Measurements from ENCODE around the gene MEF2C. TPM values are rescaled to one million over a fixed set of nuclear protein-coding genes. Genes with fewer than 3 reads are reported as not detected.

Gene MEF2C
- total RNA-seq, 1 donor from 2014 or later = 20.5 TPM

DNA sequence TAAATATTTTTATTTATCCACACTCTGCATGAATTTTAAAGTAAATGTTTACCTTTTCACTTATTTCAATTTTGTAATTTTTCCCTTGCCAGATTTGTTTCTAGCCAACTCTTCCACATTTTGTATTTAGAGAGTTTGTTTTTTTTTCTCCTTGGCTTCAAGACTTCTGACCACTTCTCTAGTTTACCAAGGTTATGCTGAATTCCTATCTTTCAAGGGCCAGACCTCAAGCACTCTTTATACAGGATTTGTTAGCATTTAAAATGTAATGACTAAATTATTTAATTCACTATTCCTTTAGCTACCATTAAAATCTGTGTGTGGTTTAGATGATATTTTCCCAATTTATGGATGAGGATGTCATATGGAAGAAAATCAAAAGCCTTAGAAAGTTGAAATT lies 42.5 kb downstream of the MEF2C start:
- H3K9me3 Mint-ChIP-seq (ENCODE audit: unreplicated experiment) = no peaks in the 10 kb centered on the region
- H3K9ac ChIP-seq (ENCODE audit: low read length) = no peak overlapping the region
- TF ChIP-seq, protein P1, sequence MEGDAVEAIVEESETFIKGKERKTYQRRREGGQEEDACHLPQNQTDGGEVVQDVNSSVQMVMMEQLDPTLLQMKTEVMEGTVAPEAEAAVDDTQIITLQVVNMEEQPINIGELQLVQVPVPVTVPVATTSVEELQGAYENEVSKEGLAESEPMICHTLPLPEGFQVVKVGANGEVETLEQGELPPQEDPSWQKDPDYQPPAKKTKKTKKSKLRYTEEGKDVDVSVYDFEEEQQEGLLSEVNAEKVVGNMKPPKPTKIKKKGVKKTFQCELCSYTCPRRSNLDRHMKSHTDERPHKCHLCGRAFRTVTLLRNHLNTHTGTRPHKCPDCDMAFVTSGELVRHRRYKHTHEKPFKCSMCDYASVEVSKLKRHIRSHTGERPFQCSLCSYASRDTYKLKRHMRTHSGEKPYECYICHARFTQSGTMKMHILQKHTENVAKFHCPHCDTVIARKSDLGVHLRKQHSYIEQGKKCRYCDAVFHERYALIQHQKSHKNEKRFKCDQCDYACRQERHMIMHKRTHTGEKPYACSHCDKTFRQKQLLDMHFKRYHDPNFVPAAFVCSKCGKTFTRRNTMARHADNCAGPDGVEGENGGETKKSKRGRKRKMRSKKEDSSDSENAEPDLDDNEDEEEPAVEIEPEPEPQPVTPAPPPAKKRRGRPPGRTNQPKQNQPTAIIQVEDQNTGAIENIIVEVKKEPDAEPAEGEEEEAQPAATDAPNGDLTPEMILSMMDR (IDR thresholded peaks at IDR 0.05; ENCODE audit: insufficient read depth, low read depth, low read length) = no peak
- no peak overlapping the region for H2AFZ ChIP-seq (ENCODE audit: low read depth, low read length)
- H3K36me3 ChIP-seq (ENCODE audit: insufficient read depth, low read length) = no peaks in the 10 kb centered on the region
- H3K27me3 Mint-ChIP-seq (ENCODE audit: low read depth, unreplicated experiment) = no peaks in the 10 kb centered on the region
- no peak overlapping the region for H3K4me2 ChIP-seq (ENCODE audit: low read length)
- no peak overlapping the region for H3K4me3 Mint-ChIP-seq (ENCODE audit: unreplicated experiment)
- no peak overlapping the region for H3K27ac Mint-ChIP-seq (ENCODE audit: unreplicated experiment)
- H3K4me3 ChIP-seq (ENCODE audit: insufficient read depth, low read depth, low read length) = no peak overlapping the region
- peaks cover 4% of the 10 kb centered on the region for H3K4me1 ChIP-seq (ENCODE audit: insufficient read depth, low read length)
- DNase-seq (ENCODE audit: low read depth) (no peak), FAIRE-seq (no peak)
- H3K27ac ChIP-seq (ENCODE audit: low read depth, low read length) = no peak overlapping the region
- H4K20me1 ChIP-seq (ENCODE audit: insufficient read depth, low read length) = no peaks in the 10 kb centered on the region
- H3K79me2 ChIP-seq (ENCODE audit: insufficient read depth, low read length) = no peaks in the 10 kb centered on the region
- peaks cover 7% of the 10 kb centered on the region for H3K4me1 Mint-ChIP-seq (ENCODE audit: low read depth, unreplicated experiment)
- no peaks in the 10 kb centered on the region for H3K9me3 ChIP-seq (ENCODE audit: insufficient read depth, low read depth, low read length)
- H3K27me3 ChIP-seq (ENCODE audit: insufficient read depth, low read length) = no peaks in the 10 kb centered on the region
- no peaks in the 10 kb centered on the region for H3K36me3 Mint-ChIP-seq (ENCODE audit: low read depth, unreplicated experiment)

DNA sequence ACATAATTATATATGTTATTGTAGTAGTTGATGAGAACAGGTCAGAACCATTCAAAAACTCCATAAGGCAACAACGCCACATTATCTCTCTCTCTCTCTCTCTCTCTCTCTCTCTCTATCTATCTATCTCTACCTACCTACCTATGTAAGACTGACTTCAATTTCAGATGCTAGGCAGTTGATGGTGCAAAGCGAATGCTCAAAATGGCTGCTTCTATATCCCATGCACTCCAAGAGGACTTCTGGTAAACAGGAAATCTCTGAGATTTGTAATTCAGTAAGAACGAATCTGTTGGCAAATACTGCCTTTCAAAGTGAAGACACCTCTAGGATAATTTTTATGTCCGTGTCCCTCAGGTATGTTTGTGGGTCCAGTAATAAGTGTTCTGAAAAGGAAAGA lies 43.7 kb downstream of the MEF2C start:
- Mint-ChIP-seq H3K27me3 (ENCODE audit: low read depth, unreplicated experiment) (no peaks in the 10 kb centered on the region), H3K4me3 (ENCODE audit: unreplicated experiment) (no peak overlapping the region), H3K9me3 (ENCODE audit: unreplicated experiment) (no peaks in the 10 kb centered on the region), H3K4me1 (ENCODE audit: low read depth, unreplicated experiment) (peaks cover 7% of the 10 kb centered on the region), H3K27ac (ENCODE audit: unreplicated experiment) (no peak overlapping the region), H3K36me3 (ENCODE audit: low read depth, unreplicated experiment) (no peaks in the 10 kb centered on the region)
- H4K20me1 ChIP-seq (ENCODE audit: insufficient read depth, low read length) = no peaks in the 10 kb centered on the region
- no peaks in the 10 kb centered on the region for H3K9me3 ChIP-seq (ENCODE audit: insufficient read depth, low read depth, low read length)
- H3K4me1 ChIP-seq (ENCODE audit: insufficient read depth, low read length) = peaks cover 4% of the 10 kb centered on the region
- no peaks in the 10 kb centered on the region for H3K36me3 ChIP-seq (ENCODE audit: insufficient read depth, low read length)
- FAIRE-seq (no peak), DNase-seq (ENCODE audit: low read depth) (no peak)
- TF ChIP-seq EZH2 (IDR thresholded peaks at IDR 0.05; ENCODE audit: insufficient read depth, low read length) = no peak
- TF ChIP-seq, protein P1 (IDR thresholded peaks at IDR 0.05; ENCODE audit: insufficient read depth, low read depth, low read length) = no peak
- H3K9ac ChIP-seq (ENCODE audit: low read length) = no peak overlapping the region
- H2AFZ ChIP-seq (ENCODE audit: low read depth, low read length) = no peak overlapping the region
- no peak overlapping the region for H3K4me2 ChIP-seq (ENCODE audit: low read length)
- H3K27ac ChIP-seq (ENCODE audit: low read depth, low read length) = no peak overlapping the region
- H3K4me3 ChIP-seq (ENCODE audit: insufficient read depth, low read depth, low read length) = no peak overlapping the region
- no peaks in the 10 kb centered on the region for H3K79me2 ChIP-seq (ENCODE audit: insufficient read depth, low read length)
- no peaks in the 10 kb centered on the region for H3K27me3 ChIP-seq (ENCODE audit: insufficient read depth, low read length)

DNA sequence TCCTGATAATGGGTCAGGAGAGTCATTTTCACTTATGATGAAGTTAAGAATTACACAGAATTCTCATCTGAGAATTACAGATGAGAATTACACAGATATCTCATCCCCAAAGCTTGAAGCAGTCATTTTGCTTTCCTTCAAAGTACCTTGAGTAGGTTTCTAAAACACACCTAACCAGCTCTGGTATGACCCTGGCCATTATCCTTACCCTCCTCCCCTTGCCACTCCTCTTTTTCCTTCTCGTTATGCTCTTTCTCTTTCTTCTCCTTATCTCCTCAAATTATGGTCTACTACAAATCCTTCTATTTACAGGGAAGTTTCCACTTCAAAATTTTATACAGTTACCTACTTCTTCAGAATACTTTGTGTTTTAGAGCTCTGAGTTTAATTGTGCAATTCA lies 44.5 kb downstream of the MEF2C start:
- H3K4me2 ChIP-seq (ENCODE audit: low read length) = no peak overlapping the region
- H3K27ac Mint-ChIP-seq (ENCODE audit: unreplicated experiment) = no peak overlapping the region
- H3K4me1 ChIP-seq (ENCODE audit: insufficient read depth, low read length) = peaks cover 7% of the 10 kb centered on the region
- H3K79me2 ChIP-seq (ENCODE audit: insufficient read depth, low read length) = no peaks in the 10 kb centered on the region
- no peak overlapping the region for H3K4me3 ChIP-seq (ENCODE audit: insufficient read depth, low read depth, low read length)
- H3K9me3 ChIP-seq (ENCODE audit: insufficient read depth, low read depth, low read length) = no peaks in the 10 kb centered on the region
- no peak overlapping the region for H3K27ac ChIP-seq (ENCODE audit: low read depth, low read length)
- peaks cover 10% of the 10 kb centered on the region for H3K4me1 Mint-ChIP-seq (ENCODE audit: low read depth, unreplicated experiment)
- H3K27me3 ChIP-seq (ENCODE audit: insufficient read depth, low read length) = no peaks in the 10 kb centered on the region
- no peak for TF ChIP-seq EZH2 (IDR thresholded peaks at IDR 0.05; ENCODE audit: insufficient read depth, low read length)
- TF ChIP-seq, protein P1 (IDR thresholded peaks at IDR 0.05; ENCODE audit: insufficient read depth, low read depth, low read length) = no peak
- no peak for DNase-seq (ENCODE audit: low read depth)
- H4K20me1 ChIP-seq (ENCODE audit: insufficient read depth, low read length) = no peaks in the 10 kb centered on the region
- H2AFZ ChIP-seq (ENCODE audit: low read depth, low read length) = no peak overlapping the region
- no peaks in the 10 kb centered on the region for H3K9me3 Mint-ChIP-seq (ENCODE audit: unreplicated experiment)
- H3K4me3 Mint-ChIP-seq (ENCODE audit: unreplicated experiment) = no peak overlapping the region
- FAIRE-seq = no peak
- H3K27me3 Mint-ChIP-seq (ENCODE audit: low read depth, unreplicated experiment) = no peaks in the 10 kb centered on the region
- H3K36me3 ChIP-seq (ENCODE audit: insufficient read depth, low read length) = no peaks in the 10 kb centered on the region
- H3K9ac ChIP-seq (ENCODE audit: low read length) = no peak overlapping the region
- no peaks in the 10 kb centered on the region for H3K36me3 Mint-ChIP-seq (ENCODE audit: low read depth, unreplicated experiment)
